Neuronal stem cell (in vitro differentiated cells): ENCODE measurements around the gene ALDH1L2.
"Not testable (repeated sequence)": the region's sequence is repeated elsewhere in the genome, so short reads cannot be mapped to it uniquely, and the experiment has no call there.

Source experiments
- DNase-seq: peaks from one replicate; pipeline ENCODE4 v3.0.0-alpha.2; 2013; ENCODE audit warnings: low spot score
- H2AFZ ChIP-seq: one replicate; pipeline ENCODE4 v1.6.1; 2013; ENCODE audit warnings: mild to moderate bottlenecking, low read length, inconsistent platforms
- H2AK5ac ChIP-seq: 2 replicates; pipeline ENCODE4 v1.6.1; 2013; ENCODE audit warnings: low read depth, mild to moderate bottlenecking, inconsistent platforms, low read length, moderate library complexity, mixed read lengths
- H2BK120ac ChIP-seq: 2 replicates; pipeline ENCODE4 v1.6.1; 2013; ENCODE audit warnings: low read depth, mild to moderate bottlenecking, inconsistent platforms, low read length, moderate library complexity, mixed read lengths
- H2BK12ac ChIP-seq: one replicate; pipeline ENCODE4 v1.6.1; 2013; ENCODE audit warnings: low read length, inconsistent platforms
- H2BK15ac ChIP-seq: 2 replicates; pipeline ENCODE4 v1.6.1; 2013; ENCODE audit warnings: mild to moderate bottlenecking, low read length, inconsistent platforms, mixed read lengths
- H2BK5ac ChIP-seq: one replicate; pipeline ENCODE4 v1.6.1; 2013; ENCODE audit warnings: inconsistent platforms, mild to moderate bottlenecking, low read length, moderate library complexity
- H3K14ac ChIP-seq: one replicate; pipeline ENCODE4 v1.6.1; 2013; ENCODE audit warnings: low read length, inconsistent platforms
- H3K18ac ChIP-seq: 2 replicates; pipeline ENCODE4 v1.6.1; 2013; ENCODE audit warnings: low read length, inconsistent platforms
- H3K23ac ChIP-seq: 2 replicates; pipeline ENCODE4 v1.6.1; 2013; ENCODE audit warnings: low read depth, mild to moderate bottlenecking, mixed read lengths, low read length, inconsistent platforms; ENCODE audit not compliant: poor library complexity
- H3K27ac ChIP-seq: replicated peaks from 3 replicates; pipeline ENCODE4 v1.5.1; 2013; ENCODE audit warnings: low read length, inconsistent platforms
- H3K27me3 ChIP-seq, 3 experiments: 2 replicates each; pipeline ENCODE4 v1.6.1; 2013; ENCODE audit warnings: low read length in 3 of 3, mild to moderate bottlenecking in 2 of 3, inconsistent platforms in 1 of 3, low read depth in 1 of 3, mixed read lengths in 1 of 3, moderate library complexity in 1 of 3; ENCODE audit not compliant: control insufficient read depth in 3 of 3, insufficient read depth in 3 of 3
- H3K36me3 ChIP-seq, 2 donors: replicated peaks in 1 of 2; 2 replicates each; pipeline ENCODE4 v1.6.1; 2013; ENCODE audit warnings: low read length in 2 of 2; ENCODE audit not compliant: control insufficient read depth in 2 of 2, insufficient read depth in 2 of 2
- H3K4ac ChIP-seq: 2 replicates; pipeline ENCODE4 v1.6.1; 2013; ENCODE audit warnings: inconsistent platforms, mild to moderate bottlenecking, low read length, moderate library complexity
- H3K4me1 ChIP-seq, 2 donors: 1 replicate in 1 of 2; 2 replicates in 1 of 2; pipeline ENCODE4 v1.6.1; 2013; ENCODE audit warnings: low read length in 2 of 2, low read depth in 1 of 2; ENCODE audit not compliant: control insufficient read depth in 2 of 2, insufficient read depth in 1 of 2
- H3K4me2 ChIP-seq: one replicate; pipeline ENCODE4 v1.6.1; 2013; ENCODE audit warnings: mild to moderate bottlenecking, low read length, inconsistent platforms; ENCODE audit not compliant: insufficient read depth, poor library complexity, severe bottlenecking
- H3K4me3 ChIP-seq, 2 donors: 2 replicates each; pipeline ENCODE4 v1.5.1; 2013; ENCODE audit warnings: low read length in 2 of 2, mild to moderate bottlenecking in 2 of 2, inconsistent platforms in 1 of 2, moderate library complexity in 1 of 2
- H3K79me1 ChIP-seq: one replicate; pipeline ENCODE4 v1.6.1; 2013; ENCODE audit warnings: low read depth, mild to moderate bottlenecking, inconsistent platforms, low read length, moderate library complexity
- H3K9ac ChIP-seq: one replicate; pipeline ENCODE4 v1.6.1; 2013; ENCODE audit warnings: mild to moderate bottlenecking, low read depth, low read length, inconsistent platforms; ENCODE audit not compliant: poor library complexity
- H3K9me3 ChIP-seq, 2 donors: replicated peaks in 1 of 2; 2 replicates each; pipeline versions ENCODE3 to v1.6.1; 2013; ENCODE audit warnings: low read length in 2 of 2, mild to moderate bottlenecking in 2 of 2, inconsistent platforms in 1 of 2, low read depth in 1 of 2, mixed read lengths in 1 of 2, moderate library complexity in 1 of 2; ENCODE audit not compliant: control insufficient read depth in 2 of 2, insufficient read depth in 1 of 2
- H4K8ac ChIP-seq: one replicate; pipeline ENCODE4 v1.6.1; 2013; ENCODE audit warnings: low read depth, mild to moderate bottlenecking, inconsistent platforms, low read length, moderate library complexity
- H4K91ac ChIP-seq: one replicate; pipeline ENCODE4 v1.6.1; 2013; ENCODE audit warnings: low read length, low read depth, mild to moderate bottlenecking, inconsistent platforms; ENCODE audit not compliant: poor library complexity
- WGBS, 2 donors: extraction: QIAGEN DNeasy Blood & Tissue Kit; methylation state at CpG; one replicate each; pipeline ENCODE4 v1.1.7; 2013; ENCODE audit warnings: missing lambda C conversion rate in 2 of 2, mixed read lengths in 1 of 2; ENCODE audit not compliant: insufficient read length in 2 of 2, insufficient replicate concordance in 1 of 2; ENCODE audit errors: extremely low coverage in 2 of 2; 5-methylcytosine and 5-hydroxymethylcytosine counted together

The ALDH1L2 gene

DNA sequence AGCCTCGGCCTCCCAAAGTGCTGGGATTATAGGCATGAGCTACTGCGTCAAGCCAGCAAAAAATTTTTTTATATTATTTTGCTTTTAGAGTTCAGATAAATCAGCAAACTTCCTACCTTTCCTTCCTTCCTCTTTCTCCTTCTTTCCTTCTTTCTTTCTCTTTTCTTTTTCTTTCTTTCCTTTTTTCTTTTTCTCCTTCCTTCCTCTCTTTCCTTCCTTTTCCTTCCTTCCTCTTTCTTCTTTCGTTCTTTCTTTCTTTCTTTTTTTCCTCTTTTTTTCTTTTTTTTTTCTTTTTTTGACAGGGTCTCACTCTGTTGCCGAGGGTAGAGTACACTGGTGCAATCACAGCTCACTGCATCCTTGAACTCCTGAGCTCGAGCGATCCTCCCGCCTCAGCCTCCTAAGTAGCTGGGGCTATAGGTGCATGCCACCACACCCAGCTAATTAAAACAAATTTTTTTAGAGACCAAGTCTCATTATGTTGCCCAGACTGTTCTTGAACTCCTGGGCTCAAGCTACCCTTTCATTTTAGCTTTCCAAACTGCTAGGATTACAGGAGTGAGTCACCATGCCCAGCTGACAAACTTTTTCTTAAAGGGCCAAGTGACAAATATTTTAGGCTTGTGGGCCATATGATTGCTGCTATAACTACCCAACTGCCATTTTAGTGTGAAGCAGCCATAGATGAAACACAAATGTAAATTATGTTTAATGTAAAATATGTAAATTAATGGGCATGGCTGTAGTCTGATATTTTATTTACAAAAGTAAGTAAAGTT is 16.1 kb upstream of the ALDH1L2 start:
- H2AFZ ChIP-seq: no peak overlapping the region
- H3K9ac ChIP-seq: no peak overlapping the region
- H2BK12ac ChIP-seq: no peak overlapping the region
- no peak overlapping the region for H4K8ac ChIP-seq
- no peak overlapping the region for H3K23ac ChIP-seq
- H3K4me3 ChIP-seq: no peak overlapping the region
- H3K18ac ChIP-seq: no peak overlapping the region
- H3K4me2 ChIP-seq: no peak overlapping the region
- H3K27me3 ChIP-seq: no peaks in the 10 kb centered on the region
- no peak for DNase-seq
- no peak overlapping the region for H2AK5ac ChIP-seq
- no CpG with 5 or more reads among the region's 7 CpGs for WGBS, 2 donors
- no peak overlapping the region for H3K4ac ChIP-seq
- no peak overlapping the region for H3K27ac ChIP-seq
- no peaks in the 10 kb centered on the region for H3K36me3 ChIP-seq
- no peak overlapping the region for H2BK5ac ChIP-seq
- H3K9me3 ChIP-seq: no peaks in the 10 kb centered on the region
- H3K14ac ChIP-seq: no peak overlapping the region
- no peak overlapping the region for H2BK15ac ChIP-seq
- no peak overlapping the region for H4K91ac ChIP-seq
- no peaks in the 10 kb centered on the region for H3K79me1 ChIP-seq
- H3K4me1 ChIP-seq: no peaks in the 10 kb centered on the region
- H2BK120ac ChIP-seq: no peak overlapping the region

DNA sequence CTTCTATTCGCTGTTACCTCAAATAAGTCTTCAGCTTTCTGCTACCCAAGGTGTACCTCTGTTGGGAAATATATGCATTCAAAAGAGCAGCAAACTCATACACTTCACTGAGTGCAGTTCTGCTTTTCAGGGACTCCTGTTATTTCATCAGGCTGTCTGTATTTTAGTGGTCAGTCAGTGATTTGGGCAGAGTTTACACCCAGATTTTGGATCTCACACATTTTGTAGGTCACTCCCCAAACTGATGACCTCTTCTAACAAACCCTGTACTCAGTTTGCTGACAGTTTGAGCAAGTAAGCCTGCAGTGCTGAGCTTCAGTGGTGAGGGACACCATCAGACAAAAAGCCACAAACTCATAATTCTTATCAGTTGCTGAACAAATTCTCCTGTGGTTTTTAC is 15.1 kb upstream of the ALDH1L2 start:
- Histone ChIP-seq H3K9me3 (peaks cover 0 to 3% of the 10 kb centered on the region in 2 donors), H3K14ac (no peak overlapping the region), H3K18ac (no peak overlapping the region), H2BK5ac (no peak overlapping the region), H3K23ac (no peak overlapping the region), H2AFZ (no peak overlapping the region), H2BK12ac (no peak overlapping the region), H3K79me1 (no peaks in the 10 kb centered on the region), H3K36me3 (no peaks in the 10 kb centered on the region), H3K27me3 (no peaks in the 10 kb centered on the region), H3K4ac (no peak overlapping the region), H4K91ac (no peak overlapping the region), H2BK120ac (no peak overlapping the region), H2AK5ac (no peak overlapping the region), H3K4me2 (no peak overlapping the region), H2BK15ac (no peak overlapping the region), H4K8ac (no peak overlapping the region), H3K4me1 (no peaks in the 10 kb centered on the region), H3K9ac (no peak overlapping the region), H3K27ac (no peak overlapping the region), H3K4me3 (no peak overlapping the region)
- WGBS, 2 donors: no CpG with 5 or more reads among the region's 1 CpG
- DNase-seq: no peak

DNA sequence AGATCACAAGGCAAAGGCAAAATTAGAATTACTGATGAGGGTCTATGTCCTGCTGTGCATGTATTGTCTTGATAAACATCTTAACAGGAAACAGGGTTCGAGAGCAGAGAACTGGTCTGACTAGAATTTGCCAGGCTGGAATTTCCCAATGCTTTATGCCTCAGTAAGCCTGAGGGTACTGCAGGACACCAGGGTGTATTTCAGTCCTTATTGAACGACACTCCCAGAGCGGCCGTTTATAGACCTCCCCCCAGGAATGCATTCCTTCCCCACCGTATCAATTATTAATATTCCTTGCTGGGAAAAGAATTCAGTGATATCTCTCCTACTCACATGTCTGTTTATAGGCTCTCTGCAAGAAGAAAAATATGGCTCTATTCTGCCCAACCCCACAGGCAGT is 11.1 kb upstream of the ALDH1L2 start:
- H2BK15ac ChIP-seq, H3K4me1 ChIP-seq, H4K8ac ChIP-seq, H2BK120ac ChIP-seq, H2BK5ac ChIP-seq, H2AFZ ChIP-seq, H3K18ac ChIP-seq, H2BK12ac ChIP-seq, H3K36me3 ChIP-seq, H3K4me2 ChIP-seq, H3K27ac ChIP-seq, H4K91ac ChIP-seq, H3K9me3 ChIP-seq, H3K4ac ChIP-seq, DNase-seq, H3K14ac ChIP-seq, H3K4me3 ChIP-seq, H2AK5ac ChIP-seq, H3K9ac ChIP-seq, H3K79me1 ChIP-seq, H3K23ac ChIP-seq: not testable (repeated sequence)
- WGBS, 2 donors: no CpG with 5 or more reads among the region's 5 CpGs
- peaks cover 0 to 11% (median 0%) of the 10 kb centered on the region in 3 experiments for H3K27me3 ChIP-seq

DNA sequence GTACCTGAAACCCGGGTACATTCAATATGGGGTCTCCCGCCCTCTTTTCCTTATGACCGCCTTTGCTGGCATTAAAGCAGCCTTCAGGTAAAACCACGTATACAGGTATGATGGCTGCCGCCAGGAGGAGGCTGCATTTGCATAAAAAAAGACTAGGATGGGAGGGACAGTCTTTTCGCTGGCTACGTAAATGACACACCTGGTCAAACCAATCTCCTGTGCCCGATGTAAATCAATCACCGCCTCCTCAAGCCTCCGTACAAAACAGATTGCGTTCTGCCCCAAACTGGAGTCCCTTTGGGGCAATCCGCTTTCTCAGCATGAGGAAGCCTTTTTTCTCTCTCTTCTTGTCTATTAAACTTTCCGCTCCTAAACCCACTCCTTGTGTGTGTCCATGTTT is 8.1 kb upstream of the ALDH1L2 start:
- Histone ChIP-seq H2BK15ac (no peak overlapping the region), H3K18ac (peak overlapping the region; percentile 66), H3K23ac (no peak overlapping the region), H2AFZ (no peak overlapping the region), H3K9ac (no peak overlapping the region), H3K4ac (no peak overlapping the region), H3K27ac (no peak overlapping the region), H3K27me3 (peaks cover 0 to 11% (median 0%) of the 10 kb centered on the region in 3 experiments), H2BK120ac (no peak overlapping the region), H4K91ac (no peak overlapping the region), H2BK12ac (no peak overlapping the region), H3K4me2 (peak overlapping the region; percentile 54), H3K4me1 (peaks cover 0 to 4% of the 10 kb centered on the region in 2 donors), H3K14ac (no peak overlapping the region), H4K8ac (no peak overlapping the region), H2AK5ac (no peak overlapping the region), H3K4me3 (no peak overlapping the region), H2BK5ac (no peak overlapping the region), H3K36me3 (no peaks in the 10 kb centered on the region), H3K79me1 (no peaks in the 10 kb centered on the region), H3K9me3 (peaks cover 0 to 3% of the 10 kb centered on the region in 2 donors)
- DNase-seq: no peak
- no CpG with 5 or more reads among the region's 13 CpGs for WGBS, 2 donors
